SU-DHL-6 (cell line): Measurements from ENCODE around the gene CEP70.

ENCODE experiments used
- H2AFZ ChIP-seq: fragments of 200-600 bp; sonication (generic); 2 replicates; pipeline ENCODE4 v1.6.1; 2014; ENCODE audit warnings: low read depth, mild to moderate bottlenecking, moderate library complexity, mixed read lengths, antibody characterized with exemption, low read length; ENCODE audit not compliant: severe bottlenecking
- H3F3A ChIP-seq: fragments of 200-600 bp; shearing (Covaris generic); 2 replicates; pipeline ENCODE4 v1.6.0; 2016; ENCODE audit warnings: antibody characterized with exemption, mild to moderate bottlenecking; ENCODE audit not compliant: insufficient read depth
- H3K27ac ChIP-seq: fragments of 200-600 bp; sonication (generic); 2 replicates; pipeline ENCODE4 v1.5.1; 2016; ENCODE audit warnings: low read depth, mild to moderate bottlenecking, low read length, moderate library complexity, mixed read lengths
- H3K27me3 ChIP-seq: fragments of 200-600 bp; sonication (generic), shearing (Covaris generic); 2 replicates; pipeline ENCODE4 v1.6.0; 2014; ENCODE audit warnings: mild to moderate bottlenecking, low read length
- H3K36me3 ChIP-seq: fragments of 200-600 bp; sonication (generic); 2 replicates; pipeline ENCODE4 v1.6.1; 2014; ENCODE audit warnings: mild to moderate bottlenecking, low read length, mixed read lengths
- H3K4me2 ChIP-seq: fragments of 300-600, 200-600 bp; shearing (Covaris generic), sonication (generic); 2 replicates; pipeline ENCODE4 v1.6.0; 2014; ENCODE audit warnings: low read length, low read depth, mild to moderate bottlenecking; ENCODE audit not compliant: poor library complexity, severe bottlenecking
- H3K4me3 ChIP-seq: fragments of 200-600 bp; sonication (generic); 2 replicates; pipeline ENCODE4 v1.5.1; 2014; ENCODE audit warnings: antibody characterized with exemption, low read length, mild to moderate bottlenecking, mixed read lengths; ENCODE audit not compliant: insufficient read depth, poor library complexity, severe bottlenecking
- H3K79me2 ChIP-seq: fragments of 200-600 bp; sonication (generic); 2 replicates; pipeline ENCODE4 v1.6.1; 2014; ENCODE audit warnings: mild to moderate bottlenecking, low read length, moderate library complexity; ENCODE audit not compliant: insufficient read depth
- H3K9ac ChIP-seq: fragments of 200-600 bp; sonication (generic); 2 replicates; pipeline ENCODE4 v1.7.0; 2014; ENCODE audit warnings: mild to moderate bottlenecking, low read length
- H3K9me2 ChIP-seq: fragments of 200-600 bp; sonication (generic); replicated peaks from 2 replicates; pipeline ENCODE4 v1.6.1; 2014; ENCODE audit warnings: low read length; ENCODE audit not compliant: insufficient read depth
- H3K9me3 ChIP-seq: fragments of 200-600 bp; sonication (generic); 2 replicates; pipeline ENCODE4 v1.6.1; 2014; ENCODE audit warnings: low read length, mixed read lengths; ENCODE audit not compliant: insufficient read depth
- H4K20me1 ChIP-seq: fragments of 200-600 bp; sonication (generic); 2 replicates; pipeline ENCODE4 v1.6.1; 2014; ENCODE audit warnings: low read depth, mild to moderate bottlenecking, antibody characterized with exemption, low read length, moderate library complexity, mixed read lengths
- EZH2phosphoT487 ChIP-seq: fragments of 200-600 bp; sonication (generic), shearing (Covaris generic); conservative IDR thresholded peaks from 2 replicates; pipeline ENCODE4 v1.6.1; 2018; ENCODE audit warnings: mild to moderate bottlenecking, antibody characterized with exemption, low read length, moderate library complexity, mixed read lengths
- TF ChIP-seq, protein P1 (sequence below): fragments of 200-600 bp; sonication (generic); IDR thresholded peaks from one replicate; pipeline ENCODE4 v1.5.1; 2017; ENCODE audit warnings: antibody characterized with exemption, mild to moderate bottlenecking, low read length, moderate library complexity; ENCODE audit not compliant: insufficient read depth, poor library complexity, severe bottlenecking

The CEP70 gene

DNA sequence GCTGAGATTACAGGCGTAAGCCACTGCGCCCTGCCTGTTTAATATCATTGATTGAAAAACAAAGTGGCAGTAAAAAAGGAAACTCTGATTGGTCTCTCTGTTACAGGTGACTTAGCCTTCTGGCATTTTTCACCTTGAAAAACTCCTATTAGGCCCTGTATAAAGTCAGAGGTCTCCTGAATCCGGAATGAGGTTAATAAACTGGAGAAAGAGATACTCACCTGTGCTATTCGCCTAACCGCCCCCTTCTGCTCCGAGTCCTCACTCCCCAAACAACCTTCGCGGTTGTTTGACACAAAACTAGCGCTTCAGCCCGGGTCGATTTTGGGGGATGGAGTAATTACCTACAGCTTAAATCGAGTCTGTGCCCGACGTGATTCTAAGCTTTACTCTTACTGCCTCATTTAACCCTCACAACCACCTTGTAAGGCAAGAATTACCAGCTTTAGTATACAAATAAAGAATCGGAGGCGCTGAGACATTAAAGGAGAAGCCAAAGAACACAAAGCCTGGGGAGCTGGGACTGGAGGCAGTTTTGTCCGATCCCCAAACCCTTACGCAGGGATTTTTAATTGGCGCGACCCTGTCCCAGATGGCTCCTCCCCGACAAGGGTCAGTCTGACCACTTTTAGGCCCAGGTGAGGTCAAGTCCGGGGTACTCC is 441 bp downstream of the CEP70 start:
- H3K27ac ChIP-seq, result no peak overlapping the region
- no peaks in the 10 kb centered on the region for H3K9me3 ChIP-seq
- H2AFZ ChIP-seq, result no peak overlapping the region

DNA sequence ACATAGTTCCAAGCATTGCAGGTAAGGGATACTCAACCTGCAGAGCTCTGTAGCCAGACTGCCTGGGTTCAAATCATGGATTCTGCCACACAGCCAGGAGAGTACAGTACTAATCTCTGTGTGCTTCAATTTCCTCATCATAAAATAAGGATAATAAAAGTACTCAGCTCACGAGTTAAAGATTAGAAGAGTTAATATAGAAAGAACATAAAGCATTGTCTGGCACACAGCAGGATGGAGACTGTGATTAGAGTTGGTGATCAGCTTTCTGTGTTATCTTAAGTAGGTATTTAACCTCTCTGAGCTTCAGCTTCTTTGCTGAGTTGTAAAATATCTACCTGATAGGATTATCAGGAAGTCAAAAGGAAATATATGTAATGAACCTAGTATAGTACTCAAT is 2.7 kb downstream of the CEP70 start:
- no peaks in the 10 kb centered on the region for H3K79me2 ChIP-seq
- H3K4me3 ChIP-seq, result no peak overlapping the region
- TF ChIP-seq EZH2phosphoT487, result no peak
- TF ChIP-seq, protein P1, sequence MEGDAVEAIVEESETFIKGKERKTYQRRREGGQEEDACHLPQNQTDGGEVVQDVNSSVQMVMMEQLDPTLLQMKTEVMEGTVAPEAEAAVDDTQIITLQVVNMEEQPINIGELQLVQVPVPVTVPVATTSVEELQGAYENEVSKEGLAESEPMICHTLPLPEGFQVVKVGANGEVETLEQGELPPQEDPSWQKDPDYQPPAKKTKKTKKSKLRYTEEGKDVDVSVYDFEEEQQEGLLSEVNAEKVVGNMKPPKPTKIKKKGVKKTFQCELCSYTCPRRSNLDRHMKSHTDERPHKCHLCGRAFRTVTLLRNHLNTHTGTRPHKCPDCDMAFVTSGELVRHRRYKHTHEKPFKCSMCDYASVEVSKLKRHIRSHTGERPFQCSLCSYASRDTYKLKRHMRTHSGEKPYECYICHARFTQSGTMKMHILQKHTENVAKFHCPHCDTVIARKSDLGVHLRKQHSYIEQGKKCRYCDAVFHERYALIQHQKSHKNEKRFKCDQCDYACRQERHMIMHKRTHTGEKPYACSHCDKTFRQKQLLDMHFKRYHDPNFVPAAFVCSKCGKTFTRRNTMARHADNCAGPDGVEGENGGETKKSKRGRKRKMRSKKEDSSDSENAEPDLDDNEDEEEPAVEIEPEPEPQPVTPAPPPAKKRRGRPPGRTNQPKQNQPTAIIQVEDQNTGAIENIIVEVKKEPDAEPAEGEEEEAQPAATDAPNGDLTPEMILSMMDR, result no peak
- H3K9me3 ChIP-seq, result no peaks in the 10 kb centered on the region
- H3F3A ChIP-seq, result no peaks in the 10 kb centered on the region
- H3K4me2 ChIP-seq, result no peak overlapping the region
- no peaks in the 10 kb centered on the region for H4K20me1 ChIP-seq
- no peak overlapping the region for H3K9ac ChIP-seq
- H3K27me3 ChIP-seq, result no peaks in the 10 kb centered on the region
- H3K36me3 ChIP-seq, result no peaks in the 10 kb centered on the region
- no peak overlapping the region for H2AFZ ChIP-seq
- H3K9me2 ChIP-seq, result no peaks in the 10 kb centered on the region
- no peak overlapping the region for H3K27ac ChIP-seq

More for the DNA sequence above, 441 bp downstream of the CEP70 start:
- no peaks in the 10 kb centered on the region for H4K20me1 ChIP-seq
- H3K27me3 ChIP-seq, result no peaks in the 10 kb centered on the region
- no peak overlapping the region for H3K9ac ChIP-seq
- H3K9me2 ChIP-seq, result no peaks in the 10 kb centered on the region
- H3K4me3 ChIP-seq, result peak overlapping the region; percentile 38
- H3K36me3 ChIP-seq, result no peaks in the 10 kb centered on the region
- no peak for TF ChIP-seq EZH2phosphoT487
- TF ChIP-seq, protein P1, result no peak
- no peaks in the 10 kb centered on the region for H3K79me2 ChIP-seq
- no peaks in the 10 kb centered on the region for H3F3A ChIP-seq
- H3K4me2 ChIP-seq, result peak overlapping the region; percentile 54

DNA sequence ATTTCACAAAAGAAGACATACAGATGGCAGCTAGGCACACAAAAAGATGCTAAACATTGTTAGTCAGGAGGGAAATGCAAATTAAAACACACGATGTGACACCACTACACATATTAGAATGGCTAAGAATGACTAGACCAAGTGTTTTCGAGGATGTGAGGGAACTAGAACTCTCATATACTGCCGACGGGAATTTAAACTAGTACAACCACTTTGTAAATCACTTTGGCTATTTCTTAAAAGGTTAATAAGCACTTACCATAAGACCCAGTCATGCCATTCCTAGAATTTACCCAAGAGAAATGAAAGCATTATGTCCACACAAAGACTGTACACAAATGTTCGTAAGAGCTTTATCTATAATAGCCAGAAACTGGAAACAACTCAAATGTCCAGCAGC is 5.6 kb downstream of the CEP70 start:
- Histone ChIP-seq H3K4me3 (no peak overlapping the region), H3F3A (no peaks in the 10 kb centered on the region), H3K36me3 (no peaks in the 10 kb centered on the region), H3K27me3 (no peaks in the 10 kb centered on the region), H3K9ac (no peak overlapping the region), H3K79me2 (no peaks in the 10 kb centered on the region), H2AFZ (no peak overlapping the region), H4K20me1 (no peaks in the 10 kb centered on the region), H3K4me2 (no peak overlapping the region), H3K9me2 (no peaks in the 10 kb centered on the region), H3K27ac (no peak overlapping the region), H3K9me3 (no peaks in the 10 kb centered on the region)
- TF ChIP-seq, protein P1, result no peak
- TF ChIP-seq EZH2phosphoT487, result no peak

DNA sequence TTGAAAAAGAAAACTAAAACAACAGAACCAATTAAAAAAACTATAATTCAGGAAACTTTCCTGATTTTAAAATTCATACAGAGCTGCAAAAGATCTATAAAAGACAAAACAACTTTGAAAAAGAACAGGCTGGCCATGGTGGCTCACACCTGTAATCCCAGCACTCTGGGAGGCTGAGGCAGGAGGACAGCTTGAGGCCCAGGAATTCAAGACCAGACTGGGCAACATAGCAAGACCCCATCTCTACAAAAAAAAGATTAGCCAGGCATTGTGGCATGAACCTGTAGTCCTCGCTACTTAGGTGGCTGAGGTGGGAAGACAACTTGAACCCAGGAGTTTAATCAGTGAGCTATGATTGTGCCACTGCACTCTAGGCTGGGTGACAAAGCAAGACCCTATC is 6.7 kb downstream of the CEP70 start:
- Histone ChIP-seq H3K27me3 (no peaks in the 10 kb centered on the region), H2AFZ (no peak overlapping the region), H3K27ac (no peak overlapping the region), H3K9me3 (no peaks in the 10 kb centered on the region), H3F3A (no peaks in the 10 kb centered on the region), H3K4me3 (no peak overlapping the region), H3K9me2 (no peaks in the 10 kb centered on the region), H4K20me1 (no peaks in the 10 kb centered on the region), H3K4me2 (no peak overlapping the region), H3K79me2 (no peaks in the 10 kb centered on the region), H3K36me3 (no peaks in the 10 kb centered on the region), H3K9ac (no peak overlapping the region)
- no peak for TF ChIP-seq EZH2phosphoT487
- TF ChIP-seq, protein P1, result no peak
